ENCODE results near the gene SPON1.
"Not testable (repeated sequence)": the region's sequence is repeated elsewhere in the genome, so short reads cannot be mapped to it uniquely, and the experiment has no call there.

SPON1 gene

DNA sequence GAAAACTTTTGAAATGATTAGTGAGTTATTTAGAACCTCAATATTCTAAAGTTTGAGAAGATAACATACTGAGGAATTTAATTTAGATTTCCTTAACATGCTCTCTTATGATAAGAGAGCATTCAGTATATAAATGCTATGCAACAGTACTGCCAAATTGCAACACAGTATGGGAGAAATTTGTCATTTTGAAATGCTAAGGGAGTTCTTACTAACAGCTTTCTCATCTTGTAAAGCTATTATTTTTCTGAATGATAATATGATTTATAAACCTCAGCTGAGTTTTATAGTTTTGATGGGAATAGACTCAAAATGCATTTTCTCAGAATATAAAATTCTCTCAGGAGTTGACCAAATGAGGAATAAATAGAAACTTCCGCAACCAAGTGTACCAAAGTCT lies 108.4 kb downstream of the SPON1 start:
- no peaks in the 10 kb centered on the region for H3K9me3 ChIP-seq (ENCODE audit: control insufficient read depth in 5 of 5, low read length in 5 of 5)
- H3K27ac ChIP-seq (ENCODE audit: low read depth, low read length): no peak overlapping the region
- no peak overlapping the region for H3K9ac ChIP-seq (ENCODE audit: low read length in 5 of 5)
- H3K27me3 ChIP-seq (ENCODE audit: control insufficient read depth in 5 of 5, insufficient read depth in 4 of 5, low read length in 5 of 5): no peaks in the 10 kb centered on the region
- H3K36me3 ChIP-seq (ENCODE audit: control insufficient read depth in 5 of 5, insufficient read depth in 5 of 5, low read length in 5 of 5): no peaks in the 10 kb centered on the region
- no peak overlapping the region for H3K4me3 ChIP-seq (ENCODE audit: low read depth in 1 of 5, low read length in 5 of 5)
- H3K4me1 ChIP-seq (ENCODE audit: control insufficient read depth in 5 of 5, insufficient read depth in 5 of 5, low read length in 5 of 5): peaks cover 0 to 9% (median 4%) of the 10 kb centered on the region in 5 donors

DNA sequence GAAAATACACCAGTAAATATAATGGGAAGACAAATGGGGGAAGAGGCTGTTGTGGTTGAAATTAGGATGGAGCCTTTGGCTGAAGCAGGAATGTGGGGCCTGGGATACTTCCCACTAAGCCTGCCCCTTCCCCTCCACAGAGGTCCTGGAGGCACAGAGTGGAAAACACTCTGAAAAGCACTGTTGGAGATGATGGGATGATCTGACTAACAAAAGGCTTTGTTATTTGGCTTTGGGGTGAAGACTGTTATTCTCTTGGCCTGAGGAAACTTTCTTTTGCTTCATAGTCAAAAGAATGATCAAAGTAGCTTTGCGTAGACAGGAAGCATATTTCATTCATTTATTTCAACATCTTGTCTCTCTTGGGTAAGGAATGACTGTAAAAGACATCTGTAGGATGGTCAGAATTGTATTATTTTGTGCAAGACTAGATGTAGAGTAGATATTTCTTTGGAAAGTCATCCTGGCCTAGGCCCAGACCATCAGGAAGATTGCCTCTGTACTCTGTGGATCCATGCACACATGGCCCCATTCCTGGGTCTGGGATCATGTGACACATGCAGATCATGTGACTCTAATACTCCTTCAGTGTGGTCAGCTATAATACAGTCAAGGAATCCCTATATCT lies 111.4 kb downstream of the SPON1 start:
- Histone ChIP-seq H3K4me3 (ENCODE audit: low read depth in 1 of 5, low read length in 5 of 5) (no peak overlapping the region), H3K36me3 (ENCODE audit: control insufficient read depth in 5 of 5, insufficient read depth in 5 of 5, low read length in 5 of 5) (no peaks in the 10 kb centered on the region), H3K4me1 (ENCODE audit: control insufficient read depth in 5 of 5, insufficient read depth in 5 of 5, low read length in 5 of 5) (peaks cover 0 to 9% (median 4%) of the 10 kb centered on the region in 5 donors), H3K27me3 (ENCODE audit: control insufficient read depth in 5 of 5, insufficient read depth in 4 of 5, low read length in 5 of 5) (no peaks in the 10 kb centered on the region), H3K27ac (ENCODE audit: low read depth, low read length) (no peak overlapping the region), H3K9me3 (ENCODE audit: control insufficient read depth in 5 of 5, low read length in 5 of 5) (no peaks in the 10 kb centered on the region), H3K9ac (ENCODE audit: low read length in 5 of 5) (no peak overlapping the region)

GRCh38 chr11:14075118-14076078 lies 112.9 kb downstream of the SPON1 start:
- Histone ChIP-seq H3K9me3 (ENCODE audit: control insufficient read depth in 5 of 5, low read length in 5 of 5) (no peaks in the 10 kb centered on the region), H3K27me3 (ENCODE audit: control insufficient read depth in 5 of 5, insufficient read depth in 4 of 5, low read length in 5 of 5) (no peaks in the 10 kb centered on the region), H3K27ac (ENCODE audit: low read depth, low read length) (no peak overlapping the region), H3K4me3 (ENCODE audit: low read depth in 1 of 5, low read length in 5 of 5) (no peak overlapping the region), H3K4me1 (ENCODE audit: control insufficient read depth in 5 of 5, insufficient read depth in 5 of 5, low read length in 5 of 5) (peaks cover 0 to 11% (median 4%) of the 10 kb centered on the region in 5 donors), H3K36me3 (ENCODE audit: control insufficient read depth in 5 of 5, insufficient read depth in 5 of 5, low read length in 5 of 5) (no peaks in the 10 kb centered on the region), H3K9ac (ENCODE audit: low read length in 5 of 5) (no peak overlapping the region)

DNA sequence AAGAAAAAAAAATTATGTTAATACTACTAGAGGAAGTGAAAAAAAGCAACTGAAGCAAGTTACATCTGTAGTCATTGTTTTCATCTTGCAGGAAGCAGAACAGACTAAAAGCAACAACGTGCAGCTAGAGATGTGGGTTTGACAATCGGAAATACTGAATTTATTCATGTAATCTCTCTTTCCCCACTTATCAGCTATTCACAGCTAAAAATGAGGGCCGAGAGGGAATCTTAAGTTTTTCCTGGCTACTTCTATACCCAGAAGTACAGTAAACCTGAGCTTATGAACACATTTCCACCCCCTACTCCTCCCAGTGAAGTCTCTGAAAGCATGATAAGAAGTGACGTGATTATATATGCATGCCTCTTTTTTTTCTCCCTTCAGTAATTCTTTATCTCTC lies 116.5 kb downstream of the SPON1 start:
- Histone ChIP-seq H3K9me3 (ENCODE audit: control insufficient read depth in 5 of 5, low read length in 5 of 5) (no peaks in the 10 kb centered on the region), H3K9ac (ENCODE audit: low read length in 5 of 5) (no peak overlapping the region), H3K36me3 (ENCODE audit: control insufficient read depth in 5 of 5, insufficient read depth in 5 of 5, low read length in 5 of 5) (peaks cover 0 to 3% (median 2%) of the 10 kb centered on the region in 5 donors), H3K4me1 (ENCODE audit: control insufficient read depth in 5 of 5, insufficient read depth in 5 of 5, low read length in 5 of 5) (peaks cover 0 to 14% (median 3%) of the 10 kb centered on the region in 5 donors), H3K27me3 (ENCODE audit: control insufficient read depth in 5 of 5, insufficient read depth in 4 of 5, low read length in 5 of 5) (no peaks in the 10 kb centered on the region), H3K4me3 (ENCODE audit: low read depth in 1 of 5, low read length in 5 of 5) (no peak overlapping the region), H3K27ac (ENCODE audit: low read depth, low read length) (no peak overlapping the region)

DNA sequence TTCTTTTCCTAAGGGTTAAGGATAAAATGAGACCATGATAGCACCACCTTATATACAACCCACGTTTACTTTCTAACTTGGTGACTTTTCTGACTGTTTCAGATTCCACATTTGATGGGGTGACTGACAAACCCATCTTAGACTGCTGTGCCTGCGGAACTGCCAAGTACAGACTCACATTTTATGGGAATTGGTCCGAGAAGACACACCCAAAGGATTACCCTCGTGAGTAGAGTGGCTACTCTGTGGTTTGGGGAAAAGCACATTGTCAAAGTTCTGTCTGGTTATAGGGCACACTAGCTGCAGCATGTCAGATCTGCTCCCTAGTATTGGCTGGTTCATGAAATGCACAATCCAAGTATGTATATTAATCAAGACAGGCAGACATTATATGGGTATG lies 117.3 kb downstream of the SPON1 start:
- no peak overlapping the region for H3K4me3 ChIP-seq (ENCODE audit: low read depth in 1 of 5, low read length in 5 of 5)
- H3K9me3 ChIP-seq (ENCODE audit: control insufficient read depth in 5 of 5, low read length in 5 of 5): no peaks in the 10 kb centered on the region
- peaks cover 0 to 9% (median 3%) of the 10 kb centered on the region in 5 donors for H3K4me1 ChIP-seq (ENCODE audit: control insufficient read depth in 5 of 5, insufficient read depth in 5 of 5, low read length in 5 of 5)
- H3K36me3 ChIP-seq (ENCODE audit: control insufficient read depth in 5 of 5, insufficient read depth in 5 of 5, low read length in 5 of 5): peaks cover 0 to 3% (median 2%) of the 10 kb centered on the region in 5 donors
- no peak overlapping the region for H3K9ac ChIP-seq (ENCODE audit: low read length in 5 of 5)
- H3K27me3 ChIP-seq (ENCODE audit: control insufficient read depth in 5 of 5, insufficient read depth in 4 of 5, low read length in 5 of 5): no peaks in the 10 kb centered on the region
- H3K27ac ChIP-seq (ENCODE audit: low read depth, low read length): no peak overlapping the region

GRCh38 chr11:14081581-14082231 lies 119.2 kb downstream of the SPON1 start:
- H3K27ac ChIP-seq (ENCODE audit: low read depth, low read length): no peak overlapping the region
- no peaks in the 10 kb centered on the region for H3K27me3 ChIP-seq (ENCODE audit: control insufficient read depth in 5 of 5, insufficient read depth in 4 of 5, low read length in 5 of 5)

GRCh38 chr11:14082338-14082737 lies 119.8 kb downstream of the SPON1 start:
- H3K4me1 ChIP-seq (ENCODE audit: control insufficient read depth in 5 of 5, insufficient read depth in 5 of 5, low read length in 5 of 5): peaks cover 0 to 9% (median 3%) of the 10 kb centered on the region in 5 donors
- no peaks in the 10 kb centered on the region for H3K9me3 ChIP-seq (ENCODE audit: control insufficient read depth in 5 of 5, low read length in 5 of 5)
- H3K4me3 ChIP-seq (ENCODE audit: low read depth in 1 of 5, low read length in 5 of 5): no peak overlapping the region
- H3K36me3 ChIP-seq (ENCODE audit: control insufficient read depth in 5 of 5, insufficient read depth in 5 of 5, low read length in 5 of 5): peaks cover 0 to 3% (median 2%) of the 10 kb centered on the region in 5 donors
- no peak overlapping the region for H3K9ac ChIP-seq (ENCODE audit: low read length in 5 of 5)
- H3K27me3 ChIP-seq (ENCODE audit: control insufficient read depth in 5 of 5, insufficient read depth in 4 of 5, low read length in 5 of 5): no peaks in the 10 kb centered on the region
- no peak overlapping the region for H3K27ac ChIP-seq (ENCODE audit: low read depth, low read length)

More at GRCh38 chr11:14081581-14082231, 119.2 kb downstream of the SPON1 start:
- Histone ChIP-seq H3K4me3 (ENCODE audit: low read depth in 1 of 5, low read length in 5 of 5) (no peak overlapping the region), H3K36me3 (ENCODE audit: control insufficient read depth in 5 of 5, insufficient read depth in 5 of 5, low read length in 5 of 5) (peaks cover 0 to 3% (median 2%) of the 10 kb centered on the region in 5 donors), H3K9me3 (ENCODE audit: control insufficient read depth in 5 of 5, low read length in 5 of 5) (no peaks in the 10 kb centered on the region), H3K4me1 (ENCODE audit: control insufficient read depth in 5 of 5, insufficient read depth in 5 of 5, low read length in 5 of 5) (peaks cover 0 to 9% (median 3%) of the 10 kb centered on the region in 5 donors), H3K9ac (ENCODE audit: low read length in 5 of 5) (no peak overlapping the region)

DNA sequence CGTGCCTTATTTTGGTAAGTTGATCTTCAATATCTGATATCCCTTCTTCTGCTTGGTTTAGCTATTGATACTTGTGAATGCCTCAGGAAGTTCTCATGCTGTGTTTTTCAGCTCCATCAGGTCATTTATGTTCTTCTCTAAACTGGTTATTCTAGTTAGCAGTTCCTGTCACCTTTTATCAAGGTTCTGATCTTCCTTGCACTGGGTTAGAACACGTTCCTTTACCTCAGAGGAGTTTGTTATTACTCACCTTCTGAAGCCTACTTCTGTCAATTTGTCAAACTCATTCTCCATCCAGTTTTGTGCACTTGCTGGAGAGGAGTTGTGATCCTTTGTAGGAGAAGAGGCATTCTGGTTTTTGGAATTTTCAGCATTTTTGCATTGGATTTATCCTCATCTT lies 126.3 kb downstream of the SPON1 start:
- not testable (repeated sequence) for H3K9ac ChIP-seq (ENCODE audit: low read length in 5 of 5); H3K9me3 ChIP-seq (ENCODE audit: control insufficient read depth in 5 of 5, low read length in 5 of 5); H3K4me3 ChIP-seq (ENCODE audit: low read depth in 1 of 5, low read length in 5 of 5); H3K36me3 ChIP-seq (ENCODE audit: control insufficient read depth in 5 of 5, insufficient read depth in 5 of 5, low read length in 5 of 5); H3K27me3 ChIP-seq (ENCODE audit: control insufficient read depth in 5 of 5, insufficient read depth in 4 of 5, low read length in 5 of 5); H3K27ac ChIP-seq (ENCODE audit: low read depth, low read length)
- H3K4me1 ChIP-seq (ENCODE audit: control insufficient read depth in 5 of 5, insufficient read depth in 5 of 5, low read length in 5 of 5): peaks cover 0 to 10% (median 9%) of the 10 kb centered on the region in 5 donors

GRCh38 chr11:14089690-14090462 lies 127.4 kb downstream of the SPON1 start:
- Histone ChIP-seq H3K4me1 (ENCODE audit: control insufficient read depth in 5 of 5, insufficient read depth in 5 of 5, low read length in 5 of 5) (peaks cover 0 to 10% (median 9%) of the 10 kb centered on the region in 5 donors), H3K27ac (ENCODE audit: low read depth, low read length) (no peak overlapping the region), H3K36me3 (ENCODE audit: control insufficient read depth in 5 of 5, insufficient read depth in 5 of 5, low read length in 5 of 5) (no peaks in the 10 kb centered on the region), H3K4me3 (ENCODE audit: low read depth in 1 of 5, low read length in 5 of 5) (no peak overlapping the region), H3K27me3 (ENCODE audit: control insufficient read depth in 5 of 5, insufficient read depth in 4 of 5, low read length in 5 of 5) (no peaks in the 10 kb centered on the region), H3K9ac (ENCODE audit: low read length in 5 of 5) (no peak overlapping the region), H3K9me3 (ENCODE audit: control insufficient read depth in 5 of 5, low read length in 5 of 5) (no peaks in the 10 kb centered on the region)

All from subcutaneous abdominal adipose tissue (tissue), 5 donors.